Hepatic stellate cell (primary cell): ENCODE results near the gene CPED1.
"Not testable (repeated sequence)": the region's sequence is repeated elsewhere in the genome, so short reads cannot be mapped to it uniquely, and the experiment has no call there.

Experiments used
- DNase-seq: peaks from one replicate; pipeline ENCODE4 v3.0.0; 2011; ENCODE audit warnings: low spot score

CPED1 gene

DNA sequence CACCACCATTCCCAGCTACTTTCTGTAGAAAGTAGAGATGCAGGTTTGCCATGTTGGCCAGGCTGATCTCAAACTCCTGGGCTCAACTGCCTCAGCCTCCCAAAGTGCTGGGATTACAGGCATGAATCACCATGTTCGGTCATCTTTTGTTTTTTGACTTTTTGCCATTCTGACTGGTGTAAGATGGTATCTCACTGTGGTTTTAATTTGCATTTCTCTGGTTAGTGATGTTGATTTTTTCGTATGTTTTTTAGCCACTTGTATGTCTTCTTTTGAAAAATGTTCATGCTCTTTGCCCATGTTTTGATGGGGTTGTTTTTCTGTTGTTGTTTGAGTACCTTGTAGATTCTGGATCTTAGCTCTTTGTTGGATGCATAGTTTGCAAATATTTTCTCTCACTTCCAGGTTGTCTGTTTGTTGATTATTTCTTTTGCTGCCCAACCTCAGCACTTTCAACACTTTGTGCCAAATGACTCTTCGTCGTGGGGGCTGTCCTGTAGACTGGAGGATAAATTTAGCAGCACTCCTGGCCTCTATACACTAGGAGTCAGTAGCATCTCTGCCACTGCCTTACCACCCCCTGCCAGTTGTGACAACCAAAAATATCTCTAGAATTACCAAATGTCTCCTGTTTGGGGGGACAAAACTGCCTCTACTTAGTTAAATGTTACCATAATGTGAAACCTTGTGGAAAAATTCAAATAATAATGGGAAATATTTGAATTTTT is 6.5 kb upstream of the CPED1 start:
- DNase-seq, result no peak

DNA sequence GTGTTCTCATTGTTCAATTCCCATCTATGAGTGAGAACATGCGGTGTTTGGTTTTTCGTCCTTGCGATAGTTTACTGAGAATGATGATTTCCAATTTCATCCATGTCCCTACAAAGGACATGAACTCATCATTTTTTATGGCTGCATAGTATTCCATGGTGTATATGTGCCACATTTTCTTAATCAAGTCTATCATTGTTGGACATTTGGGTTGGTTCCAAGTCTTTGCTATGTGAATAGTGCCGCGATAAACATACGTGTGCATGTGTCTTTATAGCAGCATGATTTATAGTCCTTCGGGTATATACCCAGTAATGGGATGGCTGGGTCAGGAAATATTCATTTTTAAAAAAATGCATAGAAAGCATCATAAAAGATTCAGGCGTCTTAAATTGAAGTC is 4.9 kb upstream of the CPED1 start:
- DNase-seq, result not testable (repeated sequence)

DNA sequence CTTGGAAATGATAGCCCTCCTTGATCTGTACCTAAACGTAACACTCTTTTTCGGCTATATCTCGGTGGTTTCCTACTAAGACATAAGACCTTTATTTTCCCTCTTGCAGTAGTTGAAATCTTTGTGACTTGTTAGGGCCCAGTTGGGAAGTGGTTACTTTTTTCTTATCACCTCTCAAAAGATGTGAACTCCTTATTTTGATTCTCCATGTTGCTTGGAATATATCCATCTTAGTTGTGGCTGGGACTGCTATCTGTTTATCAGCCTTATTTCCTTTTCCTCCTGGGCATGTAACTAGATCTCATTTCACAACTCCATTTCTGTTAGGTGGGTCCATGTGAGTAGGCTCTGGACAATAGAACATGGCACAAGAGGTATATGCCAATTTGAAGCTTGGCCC is 4.1 kb upstream of the CPED1 start:
- DNase-seq, result no peak

DNA sequence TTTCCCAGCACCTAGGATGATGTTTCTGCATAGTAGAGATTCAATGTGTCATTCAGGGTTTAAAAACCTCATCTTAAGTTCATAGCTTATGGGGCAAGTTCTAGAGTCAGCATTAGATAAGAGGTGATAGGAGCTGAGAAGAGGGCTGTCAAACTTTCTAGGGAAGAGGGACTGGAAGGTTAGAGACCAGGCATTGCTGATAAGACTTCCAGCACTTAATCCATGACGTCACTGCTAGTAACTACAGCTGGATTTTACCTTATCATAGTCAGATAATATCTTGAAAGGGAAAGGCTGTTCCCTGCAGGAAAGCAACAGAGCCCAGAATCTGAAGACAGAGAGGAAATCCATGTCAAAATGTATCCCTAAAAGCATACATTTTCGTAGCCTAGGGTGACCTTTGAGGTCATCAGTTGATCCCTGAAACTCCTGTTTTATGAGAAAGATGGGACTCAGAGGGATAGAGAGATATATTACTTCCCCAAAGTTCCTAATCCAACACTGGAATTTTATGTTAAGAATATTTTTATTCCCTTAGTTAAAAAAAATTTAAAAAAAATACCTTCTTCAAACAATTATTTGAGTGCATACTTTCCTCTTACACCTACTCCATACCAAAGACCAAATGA is 3.3 kb upstream of the CPED1 start:
- DNase-seq, result no peak

DNA sequence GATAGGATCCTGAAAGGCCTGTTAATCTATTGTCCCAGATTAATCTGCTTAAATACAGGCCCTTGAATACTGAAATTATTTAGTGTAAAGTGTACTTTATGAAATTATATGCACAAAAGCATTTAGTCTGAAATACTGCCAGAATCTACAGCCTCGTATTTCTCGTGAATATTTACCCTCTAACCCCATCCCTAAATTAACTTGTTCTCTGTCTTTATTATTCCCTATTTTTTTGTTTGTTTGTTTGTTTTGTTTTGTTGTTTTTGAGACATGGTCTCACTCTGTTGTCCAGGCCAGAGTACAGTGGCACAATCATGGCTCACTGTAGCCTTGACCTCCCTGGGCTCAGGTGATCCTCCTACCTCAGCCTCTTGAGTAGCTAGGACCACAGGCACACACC is 2.7 kb upstream of the CPED1 start:
- DNase-seq, result no peak

DNA sequence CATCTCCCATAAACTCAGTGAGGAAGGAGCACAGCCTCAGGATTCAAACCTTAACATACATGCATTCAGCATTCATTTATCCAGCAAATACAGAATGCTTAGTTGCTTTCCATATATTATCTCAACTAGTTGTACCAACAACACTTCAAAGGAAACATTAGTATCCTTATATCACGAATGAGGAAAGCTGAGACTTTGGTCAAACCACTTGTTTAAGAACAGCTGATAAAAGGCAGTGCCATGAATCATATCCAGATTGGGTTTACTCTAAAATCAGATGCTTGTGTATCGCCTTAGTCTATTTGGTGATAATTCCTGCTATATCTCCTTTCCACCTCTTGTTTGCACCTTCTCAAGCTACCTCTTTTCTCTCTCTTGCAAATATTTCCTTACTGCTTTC is 1.9 kb upstream of the CPED1 start:
- no peak for DNase-seq

DNA sequence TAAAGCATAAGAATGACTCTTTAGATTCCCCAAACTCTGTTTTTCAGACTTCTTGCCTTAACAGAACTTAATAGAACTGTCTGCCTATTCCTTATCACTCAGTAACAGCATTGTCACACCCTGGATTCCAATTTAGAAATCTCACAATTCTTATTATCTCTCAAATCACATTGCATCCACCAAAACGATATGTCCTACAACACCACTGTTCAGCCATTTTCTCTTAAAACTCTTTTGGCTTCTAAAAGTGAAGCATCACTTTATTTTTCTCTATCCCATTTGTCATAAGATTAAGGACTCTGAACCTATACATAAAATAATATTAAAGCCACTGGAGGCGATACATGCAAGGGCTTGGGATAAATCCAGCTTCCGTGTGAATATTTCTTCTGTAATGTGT is 1.2 kb upstream of the CPED1 start:
- DNase-seq, result no peak

DNA sequence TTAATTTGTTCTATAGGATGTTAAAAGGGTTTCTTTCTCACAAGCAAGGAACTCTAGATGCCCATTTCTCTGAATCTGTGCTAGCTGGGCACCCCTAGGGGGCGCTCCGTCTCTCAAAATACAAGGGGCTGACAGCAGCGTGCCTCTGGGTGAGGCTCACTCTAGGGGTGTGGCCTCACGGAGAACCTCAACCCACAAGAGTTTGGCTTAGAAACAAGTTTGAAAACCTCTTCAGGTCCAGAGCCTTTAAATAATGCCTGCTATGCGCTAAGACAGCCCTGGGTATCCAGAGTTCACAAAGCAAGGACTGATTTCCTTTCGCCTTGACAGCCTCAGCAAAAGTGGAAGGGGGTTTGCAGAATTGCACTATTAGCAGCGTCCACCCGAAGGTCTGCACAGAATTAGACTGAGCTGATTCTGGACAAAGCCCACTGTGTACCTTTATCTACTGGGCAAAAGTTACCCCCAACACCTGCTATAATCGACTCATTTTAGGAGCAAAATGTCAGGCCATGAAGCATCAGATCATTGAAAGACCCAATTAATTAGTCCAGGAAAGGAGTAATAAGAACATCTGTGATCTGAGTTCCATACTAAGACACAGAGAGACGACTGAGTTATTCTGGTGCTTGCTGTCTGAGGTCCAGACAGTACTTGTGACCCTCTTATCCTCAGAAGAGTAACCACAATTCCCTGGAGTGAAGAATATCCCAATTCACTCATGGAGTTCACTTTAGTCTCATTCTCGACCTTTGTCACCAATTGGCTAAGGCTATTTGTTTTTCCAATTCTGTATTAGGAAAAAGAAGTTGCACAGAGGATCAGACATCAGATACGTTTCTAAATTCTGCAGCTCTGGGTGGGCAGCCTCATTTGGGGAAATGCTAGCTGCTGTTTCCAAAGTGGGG is 574 bp upstream of the CPED1 start:
- DNase-seq, result peak; percentile 79

DNA sequence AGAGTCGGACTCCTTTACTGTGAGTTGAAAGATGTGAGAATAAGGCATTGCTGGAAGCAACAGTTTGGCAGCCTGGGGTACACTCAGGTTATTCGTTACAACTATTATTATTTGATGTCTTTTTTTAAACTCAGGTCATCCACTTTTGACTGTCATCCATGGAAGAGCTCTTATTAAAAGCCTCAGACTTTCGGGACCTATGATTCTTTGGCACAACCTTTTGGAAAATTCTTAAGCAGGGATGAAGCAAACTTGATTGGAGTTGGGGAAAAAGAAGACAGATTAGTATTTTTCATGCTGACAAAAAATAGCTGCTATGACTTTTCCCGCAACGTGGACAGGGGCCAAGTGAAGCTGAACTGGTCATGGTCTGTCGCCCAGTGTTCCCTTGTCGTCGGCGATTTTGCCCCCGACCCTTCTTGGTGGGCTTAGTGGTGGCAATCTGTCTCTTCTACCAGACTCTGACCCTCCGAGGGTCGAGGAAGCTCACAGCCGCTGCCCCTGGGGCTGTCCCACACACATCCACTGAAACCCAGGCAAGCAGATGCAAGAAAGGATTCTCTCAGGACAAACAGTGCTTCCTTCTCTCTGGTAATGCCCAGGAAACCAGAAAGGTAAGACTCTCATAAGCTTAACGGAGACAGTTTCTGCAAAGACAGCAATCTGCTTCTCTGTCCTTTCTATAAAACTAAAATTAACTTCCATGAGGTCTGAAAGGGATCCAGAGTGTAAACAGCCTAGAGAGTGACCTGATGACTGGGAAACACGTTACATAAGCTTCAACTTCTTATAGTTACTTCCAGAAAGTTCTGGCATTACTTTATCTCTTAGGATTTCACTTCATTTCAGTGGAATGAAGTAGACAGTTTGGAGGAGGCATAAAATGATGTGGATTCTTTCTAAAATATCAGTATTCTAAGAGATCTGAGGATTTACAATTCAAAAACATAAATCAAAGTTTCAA is 1.0 kb downstream of the CPED1 start:
- DNase-seq, result no peak

DNA sequence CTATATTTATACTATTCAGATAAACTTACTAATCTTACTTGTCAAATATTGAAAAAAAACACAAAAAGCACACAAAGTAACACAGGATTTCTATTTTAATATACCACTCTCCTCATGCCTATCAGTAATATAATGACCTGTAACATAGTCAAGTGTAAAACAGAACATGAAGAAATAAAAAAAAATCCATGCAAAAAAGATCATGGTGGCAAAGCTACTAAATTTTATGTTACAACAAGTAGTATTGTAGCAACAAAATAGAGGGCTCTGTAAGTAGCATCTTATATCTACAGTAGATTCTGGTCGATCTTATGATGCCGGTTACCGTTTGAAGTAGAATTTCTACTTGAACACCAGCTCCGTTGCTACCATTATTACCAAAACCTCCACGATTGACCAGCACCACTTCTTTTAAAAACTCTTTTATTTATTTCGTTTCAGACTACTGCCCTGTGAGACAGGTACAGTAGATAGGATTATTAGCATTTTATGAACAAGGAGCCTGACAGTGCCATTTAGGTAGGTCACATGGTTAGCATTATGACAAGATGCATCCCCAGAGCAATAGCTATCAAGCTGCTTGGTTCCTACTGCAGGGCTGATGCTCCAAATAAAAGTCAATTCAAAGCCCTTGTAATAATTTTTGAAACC is 2.1 kb downstream of the CPED1 start:
- DNase-seq, result no peak

DNA sequence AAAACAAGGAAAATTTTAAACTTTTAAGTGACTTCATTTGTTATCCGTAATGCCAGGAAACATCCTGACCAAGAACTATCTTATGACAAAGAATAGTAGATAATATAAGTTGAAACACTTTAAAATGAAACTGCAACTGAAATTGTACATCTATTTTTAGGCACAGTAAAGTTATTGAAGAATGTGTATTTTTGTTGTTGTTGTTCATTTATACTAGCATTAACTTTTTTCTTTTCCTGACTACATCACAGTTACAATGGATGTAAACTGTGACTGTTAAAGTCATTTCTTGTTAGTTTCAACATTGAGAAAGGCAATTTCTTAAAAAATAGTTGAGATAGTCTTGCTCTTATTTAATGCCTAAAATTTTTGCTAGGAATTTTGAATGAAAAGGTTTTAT is 2.6 kb downstream of the CPED1 start:
- no peak for DNase-seq

DNA sequence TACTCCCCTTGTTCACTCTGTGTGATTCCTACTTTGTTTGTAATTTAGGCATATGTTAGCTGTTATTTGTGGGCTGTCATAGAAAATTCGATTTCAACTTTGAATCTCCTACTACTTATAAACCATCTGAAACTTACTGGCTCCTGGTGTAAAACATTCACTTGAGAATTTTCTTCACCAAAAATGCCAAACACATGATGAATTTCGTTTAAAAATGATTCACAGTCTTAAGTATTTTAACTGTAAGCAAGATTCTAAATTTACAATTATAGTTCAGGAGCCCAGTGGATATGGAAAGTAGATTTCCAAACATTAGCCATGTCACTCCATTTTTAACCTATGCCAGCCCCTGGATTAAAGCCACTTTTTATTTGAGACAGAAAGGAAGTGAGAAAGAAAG is 3.1 kb downstream of the CPED1 start:
- DNase-seq, result no peak

DNA sequence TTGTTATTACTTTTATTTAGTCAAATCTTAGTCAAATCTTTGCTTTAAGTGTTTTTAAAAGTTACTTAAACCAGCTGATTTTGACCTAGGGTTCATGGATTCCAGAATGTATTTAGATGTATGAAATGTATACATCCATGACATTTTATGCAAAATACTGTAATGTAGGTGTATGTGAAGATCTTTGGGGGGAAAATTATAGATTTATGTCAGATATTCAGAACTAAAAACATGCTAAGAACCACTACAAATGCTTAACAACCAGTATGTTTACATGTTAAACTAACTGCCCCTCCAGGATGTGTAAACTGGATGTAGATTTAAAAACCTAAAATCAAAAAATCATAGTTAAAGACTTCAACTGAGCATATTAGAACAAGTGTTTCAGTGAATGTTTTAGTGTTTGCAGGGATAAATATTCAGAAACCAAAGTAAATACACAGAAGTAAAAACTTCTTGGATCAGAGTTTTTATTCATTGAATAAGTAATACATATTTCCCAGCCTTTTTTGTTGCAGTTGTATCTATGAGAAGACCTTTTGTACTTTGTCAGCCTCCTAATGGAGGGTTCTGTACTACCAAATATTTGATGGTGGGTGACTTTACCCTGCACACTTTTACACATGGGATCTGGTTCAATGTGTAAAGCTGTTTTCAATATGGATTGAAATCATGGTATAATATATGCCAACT is 3.9 kb downstream of the CPED1 start:
- no peak for DNase-seq

DNA sequence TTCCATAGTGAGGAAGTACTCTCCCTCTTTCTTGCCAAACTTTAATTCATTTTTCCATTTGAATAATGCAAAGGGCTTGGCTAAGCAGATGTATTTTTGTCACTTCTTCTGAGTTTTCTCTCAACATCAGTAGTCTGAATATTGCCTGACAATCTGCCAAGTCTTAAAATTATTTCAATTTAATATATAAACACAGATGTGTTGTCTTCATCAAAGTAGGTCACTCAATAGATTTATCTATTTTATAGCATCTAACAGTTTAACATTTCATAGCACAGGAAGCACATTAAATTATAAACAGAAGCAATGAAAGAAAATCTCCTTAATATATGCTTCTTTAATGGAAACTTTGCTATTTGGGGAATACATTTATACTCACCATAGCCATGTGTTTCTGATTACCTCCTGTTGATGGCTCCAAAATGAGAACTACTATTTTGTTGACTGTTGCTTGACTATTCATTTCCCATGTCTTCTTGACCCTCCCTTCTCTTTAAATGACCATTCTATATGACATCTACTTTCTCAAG is 4.5 kb downstream of the CPED1 start:
- no peak for DNase-seq

DNA sequence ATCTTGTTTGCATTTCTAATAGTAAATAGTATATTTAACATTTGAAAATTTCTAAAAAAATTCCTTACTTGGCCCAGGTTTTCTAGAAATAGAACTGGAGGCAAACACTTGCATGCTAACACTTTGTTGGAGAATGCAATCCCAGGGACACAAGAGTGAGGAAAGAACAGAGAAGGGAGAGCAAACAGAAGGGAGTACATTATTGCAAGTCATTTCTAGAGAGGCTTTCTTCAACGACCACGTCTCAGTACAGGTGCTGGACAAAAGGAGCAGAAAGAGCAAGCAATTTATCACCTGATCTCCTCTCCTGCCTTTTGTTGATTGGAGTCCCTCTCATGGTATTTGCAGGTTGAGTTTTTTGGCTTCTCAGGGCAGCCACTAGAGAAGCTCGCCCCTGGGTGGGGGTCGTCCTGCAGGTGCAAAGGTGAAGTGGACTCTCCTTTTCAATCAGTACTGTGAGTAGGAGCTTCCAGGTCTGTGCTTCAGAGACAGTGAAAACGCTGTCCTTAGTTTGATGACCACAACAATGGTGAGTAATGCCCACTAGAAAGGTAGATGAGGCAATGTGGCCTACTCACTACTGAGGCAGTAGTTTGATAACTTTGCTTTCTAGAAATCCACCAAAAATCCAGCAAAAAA is 5.2 kb downstream of the CPED1 start:
- DNase-seq, result no peak

DNA sequence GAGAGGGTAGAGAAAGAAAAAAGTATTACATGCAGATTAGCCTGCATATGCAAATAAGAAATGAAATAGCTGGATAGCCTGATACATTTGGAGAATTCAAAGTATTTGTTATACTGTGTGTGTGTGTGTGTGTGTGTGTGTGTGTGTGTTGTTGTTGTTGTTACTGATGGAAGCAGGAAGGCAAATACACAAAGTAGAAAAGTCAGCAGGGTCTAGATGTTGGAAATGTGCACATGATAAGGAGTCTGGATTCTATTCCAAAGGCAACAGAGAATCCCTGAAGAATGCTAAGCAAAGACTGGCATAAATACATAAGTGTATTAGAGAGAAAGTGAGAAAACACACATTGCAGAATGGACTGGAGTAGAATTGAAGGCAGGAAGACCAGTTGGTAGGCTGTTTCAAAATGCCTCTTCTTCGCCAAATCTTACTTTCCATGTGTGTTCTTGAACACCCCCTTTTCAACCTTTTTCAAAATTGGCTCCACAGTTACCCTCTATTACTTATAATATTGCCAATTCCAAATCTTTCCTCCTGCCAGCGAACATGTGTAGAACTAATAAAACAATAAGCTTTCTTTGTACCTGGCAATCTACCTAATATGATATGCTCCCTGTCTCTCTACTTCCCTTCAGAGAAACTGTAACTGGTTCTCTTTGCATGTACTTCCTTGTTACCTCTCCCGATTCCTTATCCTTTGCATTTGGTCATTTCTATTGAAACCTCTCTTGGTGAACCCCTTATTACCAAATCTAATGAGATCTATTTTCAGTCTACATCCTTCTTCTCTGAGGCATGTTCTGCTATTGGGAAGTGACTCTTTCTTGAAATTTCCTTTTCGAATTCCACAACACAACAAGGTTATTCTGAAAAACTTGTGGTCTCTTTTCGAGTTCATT is 6.2 kb downstream of the CPED1 start:
- DNase-seq, result no peak

DNA sequence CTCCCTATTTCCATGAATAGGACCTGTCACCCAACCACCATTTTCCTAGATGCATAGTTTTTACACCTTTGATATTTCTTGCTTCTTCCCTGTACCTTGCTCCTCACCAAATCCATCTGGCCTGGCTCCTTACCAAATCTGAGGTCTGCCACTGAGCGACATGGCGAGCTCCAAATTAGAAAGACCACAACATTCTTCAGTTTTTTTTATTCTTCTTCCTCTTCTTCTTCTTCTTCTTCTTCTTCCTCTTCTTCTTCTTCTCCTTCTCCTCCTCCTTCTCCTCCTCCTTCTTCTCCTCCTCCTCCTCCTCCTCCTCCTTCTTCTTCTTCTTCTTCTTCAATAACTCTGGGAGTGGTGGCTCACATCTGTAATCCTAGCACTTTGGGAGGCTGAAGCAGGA is 7.1 kb downstream of the CPED1 start:
- no peak for DNase-seq

DNA sequence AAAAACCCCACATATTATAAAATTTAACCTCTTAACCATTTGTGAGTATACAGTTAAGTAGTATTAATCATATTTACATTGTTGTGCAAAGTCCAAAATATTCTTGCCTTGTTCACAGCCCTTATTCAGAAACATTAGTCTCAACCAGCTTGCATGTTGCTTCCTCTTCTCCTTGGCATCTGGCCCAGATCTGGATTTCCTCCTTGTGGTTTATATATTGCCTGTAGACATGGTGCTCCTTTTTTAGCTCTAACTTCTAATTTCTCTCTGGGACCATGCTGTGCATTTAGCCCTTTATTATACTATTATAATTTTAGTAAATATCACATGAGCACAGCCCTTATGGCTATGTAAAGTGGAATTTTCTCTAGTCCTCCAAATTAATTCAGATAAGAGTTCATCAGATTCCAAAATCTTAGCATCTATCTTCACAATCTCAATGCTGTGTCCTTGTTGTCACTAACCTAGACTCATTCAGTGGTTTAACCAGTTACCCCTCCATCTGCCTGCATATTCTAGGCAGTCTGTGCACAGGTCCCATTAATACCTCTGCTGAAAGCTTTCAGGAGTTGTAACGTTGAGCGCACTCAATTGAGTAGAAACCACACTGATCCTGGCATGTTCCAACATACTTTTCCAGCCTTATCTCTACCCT is 7.9 kb downstream of the CPED1 start:
- peak; percentile 42 for DNase-seq
